Lower leg skin (tissue), 3 donors: Measurements from ENCODE around the gene LSMEM2.

Source experiments
- CTCF ChIP-seq, 3 donors: fragments of 450-650 bp; IDR thresholded peaks; one replicate each; pipeline ENCODE4 v1.5.1; 2016; ENCODE audit warnings: antibody characterized with exemption in 3 of 3, mild to moderate bottlenecking in 3 of 3, moderate library complexity in 2 of 3
- POLR2A ChIP-seq, 2 donors: fragments of 450-650 bp; IDR thresholded peaks; one replicate each; pipeline ENCODE4 v1.6.1; 2016 to 2017; ENCODE audit warnings: antibody characterized with exemption in 2 of 2, mild to moderate bottlenecking in 1 of 2, moderate library complexity in 1 of 2

- TF ChIP-seq CTCF (IDR thresholded peaks at IDR 0.05) (no peak), POLR2A (IDR thresholded peaks at IDR 0.05) (no peak)
These were observed 10.2 kb downstream of the LSMEM2 start for GRCh38 chr3:50289130-50289529.
